Fibroblast of skin of right quadriceps (primary cell): ENCODE results near the gene KRTAP12-3.
"Not testable (repeated sequence)": the region's sequence is repeated elsewhere in the genome, so short reads cannot be mapped to it uniquely, and the experiment has no call there.

Experiments
- DNase-seq: peaks from one replicate; pipeline ENCODE4 v3.0.0-alpha.2; 2013

Gene KRTAP12-3, protein sequence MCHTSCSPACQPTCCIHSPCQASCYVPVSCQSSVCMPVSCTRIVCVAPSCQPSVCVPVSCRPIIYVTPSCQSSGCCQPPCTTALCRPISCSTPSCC

DNA sequence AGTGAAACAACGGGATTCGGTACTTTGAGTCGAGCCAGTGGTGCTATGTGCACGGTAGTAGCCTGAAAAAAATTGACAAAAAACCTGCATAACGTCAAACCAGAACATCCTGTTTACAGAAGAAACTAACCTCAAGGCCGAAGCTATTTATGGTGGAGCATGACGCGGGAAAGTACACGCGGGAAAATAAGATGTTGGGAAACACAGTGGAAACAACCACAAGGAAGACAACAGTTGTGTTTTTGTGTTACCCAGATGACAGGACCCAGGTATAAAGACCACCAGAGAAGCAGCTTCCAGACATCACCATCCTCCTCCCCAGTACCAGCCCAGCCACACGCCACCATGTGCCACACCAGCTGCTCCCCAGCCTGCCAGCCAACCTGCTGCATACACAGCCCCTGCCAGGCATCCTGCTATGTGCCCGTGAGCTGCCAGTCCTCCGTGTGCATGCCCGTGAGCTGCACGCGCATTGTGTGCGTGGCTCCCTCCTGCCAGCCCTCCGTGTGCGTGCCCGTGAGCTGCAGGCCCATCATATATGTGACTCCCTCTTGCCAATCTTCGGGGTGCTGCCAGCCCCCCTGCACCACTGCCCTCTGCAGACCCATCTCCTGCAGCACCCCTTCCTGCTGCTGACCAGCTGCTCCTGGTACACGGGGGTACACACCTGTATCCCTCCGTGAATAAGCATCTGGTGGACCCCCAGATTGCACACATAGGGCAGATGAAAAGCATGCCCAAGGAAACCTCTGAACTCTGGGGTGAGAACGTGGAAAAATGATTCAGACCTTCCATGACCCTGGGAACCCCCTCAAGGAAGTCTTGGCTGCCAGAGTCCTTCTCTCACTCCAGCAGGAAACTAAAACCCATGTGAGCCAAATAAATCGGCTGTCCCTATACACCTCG lies at the start of gene KRTAP12-3:
Gene KRTAP12-3, plus strand, starts transcription at position 298 of the 906 bp plus-strand sequence. Its CDS starts 48 bp downstream, at position 346.
- DNase-seq = no peak

DNA sequence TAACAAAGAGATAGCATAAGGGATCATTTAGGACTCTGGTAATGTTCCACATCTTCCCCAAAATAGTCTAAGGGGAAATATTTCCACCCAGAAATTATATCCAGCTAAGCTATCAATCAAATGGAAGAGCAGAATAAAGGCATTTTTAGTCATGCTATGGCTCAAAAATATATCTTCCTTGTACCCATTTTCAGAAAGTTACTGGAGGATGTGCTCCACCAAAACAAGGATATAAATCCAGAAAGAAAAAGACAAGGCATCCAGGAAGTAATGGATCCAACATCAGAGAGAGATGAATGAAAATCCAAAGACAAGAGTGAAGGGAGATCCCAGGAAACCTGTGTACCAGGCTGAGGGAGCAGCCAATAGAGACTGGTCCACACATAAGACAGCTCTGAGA lies 48.5 kb upstream of the KRTAP12-3 start:
- DNase-seq = no peak

DNA sequence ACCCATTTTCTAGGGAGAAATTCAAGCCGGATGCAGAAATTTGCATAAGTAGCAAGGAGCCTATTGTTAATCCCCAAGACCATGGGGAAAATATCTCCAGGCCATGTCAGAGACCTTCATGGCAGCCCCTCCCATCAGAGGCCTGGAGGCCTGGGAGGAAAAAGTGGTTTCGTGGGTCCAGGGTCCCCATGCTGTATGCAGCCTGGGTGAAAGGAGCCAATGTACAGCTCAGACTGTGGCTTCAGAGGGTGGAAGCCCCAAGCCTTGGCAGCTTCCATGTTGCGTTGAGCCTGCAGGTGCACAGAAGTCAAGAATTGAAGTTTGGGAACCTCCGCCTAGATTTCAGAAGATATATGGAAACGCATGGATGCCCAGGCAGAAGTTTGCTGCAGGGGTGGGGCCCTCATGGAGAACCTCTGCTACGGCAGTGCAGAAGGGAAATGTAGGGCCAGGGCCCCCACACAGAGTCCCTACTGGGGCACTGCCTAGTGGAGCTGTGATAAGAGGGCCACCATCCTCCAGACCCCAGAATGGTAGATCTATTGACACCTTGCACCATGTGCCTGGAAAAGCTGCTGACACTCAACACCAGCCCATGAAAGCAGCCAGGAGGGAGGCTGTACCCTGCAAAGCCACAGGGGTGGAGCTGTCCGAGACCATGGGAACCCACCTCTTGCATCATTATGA lies 47.4 kb upstream of the KRTAP12-3 start:
- DNase-seq = not testable (repeated sequence)

DNA sequence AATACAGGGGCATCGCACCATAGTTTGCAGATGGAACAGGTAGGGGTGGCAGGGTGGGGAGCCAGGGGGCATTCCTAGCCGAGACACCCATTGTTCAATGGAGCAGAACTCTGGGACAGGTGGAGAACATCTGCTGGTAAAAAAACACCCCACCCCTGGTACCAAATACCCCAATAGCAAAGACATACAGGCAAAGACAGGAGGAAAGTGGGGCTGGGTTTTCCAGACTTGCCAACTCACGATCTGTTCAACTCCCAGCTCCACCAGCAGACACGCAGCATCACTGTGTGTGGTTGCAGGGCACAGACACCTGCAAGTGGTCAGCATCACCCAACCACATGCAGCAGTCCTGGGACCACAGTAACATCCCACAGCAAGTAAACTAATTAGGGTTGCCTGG lies 46.2 kb upstream of the KRTAP12-3 start:
- no peak for DNase-seq

DNA sequence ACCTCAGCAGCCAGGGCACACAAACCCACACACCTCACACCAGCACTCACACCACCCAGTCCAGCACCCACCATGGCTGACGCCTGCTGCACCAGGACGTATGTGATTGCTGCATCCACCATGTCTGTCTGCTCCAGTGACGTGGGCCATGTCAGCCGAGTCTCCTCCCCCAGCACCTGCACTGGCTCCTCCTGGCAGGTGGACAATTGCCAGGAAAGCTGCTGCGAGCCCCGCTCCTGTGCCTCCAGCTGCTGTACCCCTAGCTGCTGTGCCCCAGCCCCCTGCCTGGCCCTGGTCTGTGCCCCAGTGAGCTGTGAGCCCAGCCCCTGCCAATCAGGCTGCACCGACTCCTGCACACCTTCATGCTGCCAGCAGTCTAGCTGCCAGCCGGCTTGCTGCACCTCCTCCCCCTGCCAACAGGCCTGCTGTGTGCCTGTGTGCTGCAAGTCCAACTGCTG lies 45.7 kb upstream of the KRTAP12-3 start, which contains the start of gene KRTAP10-8:
Gene KRTAP10-8, plus strand, starts transcription at position 51 of the 458 bp plus-strand sequence. Its CDS starts 22 bp downstream, at position 73.
- no peak for DNase-seq

DNA sequence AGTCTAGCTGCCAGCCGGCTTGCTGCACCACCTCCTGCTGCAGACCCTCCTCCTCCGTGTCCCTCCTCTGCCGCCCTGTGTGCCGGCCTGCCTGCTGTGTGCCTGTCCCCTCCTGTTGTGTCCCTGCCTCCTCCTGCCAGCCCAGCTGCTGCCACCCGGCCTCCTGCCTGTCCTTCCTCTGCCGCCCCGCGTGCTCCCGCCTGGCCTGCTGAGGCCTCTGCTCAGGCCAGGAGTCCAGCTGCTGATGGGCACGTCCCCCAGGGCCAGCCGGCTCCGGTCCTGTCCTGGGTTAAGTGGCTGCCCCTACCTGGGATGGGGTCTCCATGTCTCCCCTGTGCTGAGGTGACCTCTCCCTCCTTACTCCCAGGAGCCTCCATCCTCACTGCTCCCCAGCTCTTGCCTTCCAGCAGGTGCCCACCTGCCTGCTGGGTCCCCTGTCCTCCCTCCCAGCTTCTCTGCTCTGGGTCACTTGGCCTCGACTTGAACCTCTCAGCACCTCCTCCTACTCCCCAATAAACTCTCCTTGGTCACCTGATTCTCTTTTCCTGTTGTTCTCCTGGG lies 45.0 kb upstream of the KRTAP12-3 start:
- DNase-seq = no peak

DNA sequence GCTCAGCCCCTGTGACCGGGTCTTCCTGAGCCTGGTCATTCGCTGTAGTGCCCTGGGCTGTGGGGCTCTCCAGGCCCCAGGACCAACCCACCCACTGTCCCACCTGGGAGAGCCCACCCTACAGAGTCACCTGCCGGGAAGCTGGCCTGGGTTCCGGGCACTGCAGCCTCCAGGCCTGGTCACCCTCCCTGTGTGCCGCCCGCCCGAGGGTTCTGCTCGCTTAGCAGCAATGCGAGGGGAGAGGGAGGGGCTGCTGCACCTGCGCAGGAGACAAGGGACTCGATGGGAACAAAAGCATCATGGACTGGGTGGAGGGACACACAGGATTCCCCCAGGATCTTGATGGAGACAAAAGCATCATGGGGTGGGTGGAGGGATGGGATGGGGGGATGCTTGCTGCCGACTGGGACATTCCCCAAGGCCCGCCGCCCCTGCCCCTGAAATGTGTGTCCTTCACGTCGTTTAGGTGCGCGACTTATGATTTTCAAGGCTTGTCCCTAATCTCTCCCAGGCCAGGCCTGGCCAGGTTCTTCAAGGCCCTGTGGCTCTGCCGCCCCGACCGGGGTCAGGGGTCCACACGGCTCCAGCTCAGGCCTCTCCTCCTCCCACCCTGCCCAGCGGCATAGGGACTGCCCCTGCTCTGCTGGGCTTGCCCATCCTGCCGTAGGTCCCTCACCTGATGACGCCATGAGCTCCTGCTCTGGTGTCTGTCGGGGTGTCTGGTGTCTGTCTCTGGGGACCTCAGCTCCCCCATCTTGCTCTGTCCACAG lies 44.2 kb upstream of the KRTAP12-3 start:
- no peak for DNase-seq

DNA sequence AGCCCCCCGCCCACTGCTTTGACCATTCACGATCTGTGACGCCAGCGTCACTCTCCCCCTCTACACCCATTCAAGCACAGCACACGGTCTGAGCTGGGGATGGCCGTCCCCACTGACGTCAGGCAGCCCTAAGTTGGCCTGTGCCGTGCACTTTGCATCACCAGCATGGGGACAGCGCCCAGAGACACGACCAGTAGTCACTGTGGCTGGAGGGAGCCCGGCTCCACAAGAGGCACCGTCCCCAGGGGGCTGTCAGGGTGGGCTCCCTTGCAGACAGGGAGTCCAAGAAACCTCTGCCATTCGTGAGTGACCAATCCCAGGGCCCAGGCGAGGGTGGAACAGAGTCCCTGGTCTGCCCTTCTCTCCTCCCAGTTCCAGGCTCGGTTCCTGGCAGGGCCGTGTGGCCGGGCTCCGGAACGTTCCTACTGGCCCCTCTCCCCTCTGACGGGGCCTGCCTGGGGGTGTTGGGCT lies 43.5 kb upstream of the KRTAP12-3 start:
- DNase-seq = no peak

DNA sequence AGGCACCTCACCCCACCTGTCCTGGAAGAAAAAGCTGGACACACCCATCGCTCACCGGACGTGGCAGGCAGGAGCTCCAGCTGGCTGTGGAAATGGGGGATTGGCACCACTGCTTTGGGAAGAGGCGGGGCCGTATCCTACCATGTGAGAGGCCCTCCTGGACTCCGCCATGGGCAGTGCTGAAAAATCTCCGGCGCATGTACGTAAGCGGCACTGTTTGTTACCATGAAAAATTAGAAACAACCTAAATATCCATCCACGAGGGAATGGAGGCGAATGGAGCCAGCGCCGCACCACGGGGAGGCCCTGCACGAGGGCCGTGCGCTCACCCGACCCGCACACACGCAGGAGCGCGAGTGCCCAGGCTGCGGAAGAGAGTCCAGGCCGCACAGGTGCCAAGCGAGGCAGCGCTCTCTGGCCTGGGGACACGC lies 42.8 kb upstream of the KRTAP12-3 start:
- DNase-seq = no peak

DNA sequence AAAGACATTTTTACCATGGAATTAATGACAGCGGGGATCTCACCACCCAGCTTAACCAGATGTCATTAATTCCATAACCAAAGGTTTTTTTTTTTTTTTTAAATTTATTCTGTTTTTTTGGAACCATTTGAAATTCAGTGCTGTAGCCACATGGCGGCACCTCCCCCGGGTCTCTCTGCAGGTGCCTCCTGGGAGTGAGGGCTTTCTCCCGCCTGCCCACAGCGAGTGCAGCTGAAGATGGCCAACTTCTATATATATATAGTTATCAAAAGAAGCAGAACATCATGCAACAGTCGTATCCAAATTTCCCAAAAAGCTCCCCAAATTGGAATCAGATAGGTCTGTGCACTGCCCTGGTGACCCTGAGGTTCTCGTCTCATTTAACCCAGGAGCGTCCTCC lies 42.3 kb upstream of the KRTAP12-3 start:
- no peak for DNase-seq

DNA sequence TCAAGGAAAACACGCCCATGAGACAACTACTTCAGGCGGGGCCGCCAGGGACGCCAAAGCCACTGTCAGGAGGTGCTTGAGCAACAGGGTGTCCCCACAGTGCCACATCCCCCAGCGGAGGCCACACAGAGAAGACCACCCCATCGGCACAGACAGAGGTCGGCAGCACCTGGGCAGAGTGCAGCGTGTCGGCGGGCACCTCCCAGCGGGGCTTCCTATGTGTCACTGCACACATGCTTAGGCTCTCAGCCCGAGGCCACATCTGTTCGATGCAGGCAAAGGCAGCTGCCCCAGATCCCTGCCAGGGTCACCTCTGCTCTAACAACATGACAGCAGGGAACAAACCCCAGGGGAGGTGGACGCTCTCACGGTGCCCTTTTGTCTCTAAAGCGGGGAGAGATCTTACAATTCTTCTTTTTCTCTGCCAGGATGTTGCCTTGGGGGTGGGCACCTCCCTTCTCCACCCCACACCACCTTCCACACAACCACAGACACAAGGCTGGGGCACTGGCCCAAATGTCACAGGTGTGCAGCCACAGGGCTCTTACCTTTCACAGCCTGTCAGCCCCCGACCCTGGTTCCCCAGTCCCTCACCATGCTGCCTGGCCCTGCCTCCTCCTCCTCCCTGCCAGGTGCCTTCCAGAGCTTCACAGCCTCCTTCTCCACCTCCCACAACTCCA lies 41.7 kb upstream of the KRTAP12-3 start:
- DNase-seq = no peak

DNA sequence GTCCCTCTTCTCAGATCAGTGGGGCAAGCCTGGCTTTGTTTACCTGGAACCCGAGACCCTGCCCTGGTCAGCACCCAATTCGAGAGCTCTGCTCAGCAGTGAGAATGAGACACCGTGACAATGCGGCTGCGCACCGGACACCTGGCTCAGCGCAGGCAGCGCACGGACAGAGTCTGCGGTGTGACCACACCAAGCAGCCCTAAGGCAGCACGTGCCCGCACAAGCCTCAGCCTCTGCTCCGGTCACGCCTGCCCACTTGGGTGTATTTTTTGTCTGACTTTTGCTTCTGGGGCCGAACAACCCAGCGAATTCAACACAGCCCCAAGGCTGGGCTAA lies 41.2 kb upstream of the KRTAP12-3 start:
- DNase-seq = no peak

DNA sequence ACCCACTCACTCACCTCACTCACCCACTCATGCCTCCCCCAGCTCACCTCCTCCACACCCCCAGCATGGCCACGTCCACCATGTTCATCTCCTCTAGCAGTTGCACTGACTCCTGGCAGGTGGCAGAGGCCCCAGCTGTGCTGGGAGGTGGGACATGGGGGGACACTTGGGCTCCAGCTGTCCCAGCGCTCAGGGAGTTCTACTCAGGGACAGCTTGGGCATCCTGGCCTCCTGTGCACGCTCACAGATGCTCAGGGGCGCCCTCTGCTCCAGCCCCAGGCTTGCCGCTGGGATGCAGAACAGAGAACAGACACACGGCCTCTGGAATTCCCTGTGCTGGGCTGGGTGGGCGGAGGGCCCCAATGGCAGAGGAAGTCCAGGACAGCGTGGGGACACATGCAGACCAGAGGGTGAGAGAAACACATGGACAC lies 40.6 kb upstream of the KRTAP12-3 start:
- DNase-seq = no peak

DNA sequence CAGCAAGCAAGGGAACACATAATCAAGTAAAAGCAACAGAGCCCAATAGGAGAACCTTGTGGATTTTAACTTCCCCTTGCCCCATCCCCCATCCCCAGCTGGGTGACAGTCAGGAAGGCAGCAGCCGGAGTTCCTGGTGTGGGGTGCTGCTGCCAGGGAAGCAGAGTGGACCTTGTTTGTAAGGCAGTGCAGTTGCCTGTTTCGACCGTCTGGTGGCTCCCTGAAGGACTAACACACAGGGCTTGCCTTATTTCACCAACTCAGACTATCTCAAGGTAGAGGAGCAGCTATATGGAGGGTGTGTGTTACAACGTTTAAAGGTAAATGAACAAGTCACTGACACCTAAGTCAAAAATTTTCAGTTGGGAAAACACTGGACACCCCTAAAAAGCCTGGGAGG lies 39.2 kb upstream of the KRTAP12-3 start:
- no peak for DNase-seq

DNA sequence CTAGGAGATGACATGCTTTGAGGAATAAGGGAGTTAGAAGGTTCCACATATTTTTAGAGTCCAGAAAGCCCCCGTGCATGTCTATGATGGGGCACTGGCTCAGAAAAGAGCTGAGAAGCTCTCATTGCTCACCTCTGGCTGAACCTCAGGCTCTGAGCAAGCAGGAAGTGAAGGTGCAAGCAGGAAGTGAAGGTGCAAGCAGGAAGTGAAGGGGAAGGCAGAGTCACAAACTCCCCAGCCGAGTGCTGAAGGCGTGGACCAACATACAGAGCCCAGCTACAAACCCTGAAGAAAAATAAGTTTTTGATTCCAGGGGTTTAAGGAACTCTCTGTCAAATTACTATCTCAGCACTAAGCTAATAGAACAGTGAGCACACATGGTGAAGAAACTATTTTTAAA lies 38.8 kb upstream of the KRTAP12-3 start:
- no peak for DNase-seq

DNA sequence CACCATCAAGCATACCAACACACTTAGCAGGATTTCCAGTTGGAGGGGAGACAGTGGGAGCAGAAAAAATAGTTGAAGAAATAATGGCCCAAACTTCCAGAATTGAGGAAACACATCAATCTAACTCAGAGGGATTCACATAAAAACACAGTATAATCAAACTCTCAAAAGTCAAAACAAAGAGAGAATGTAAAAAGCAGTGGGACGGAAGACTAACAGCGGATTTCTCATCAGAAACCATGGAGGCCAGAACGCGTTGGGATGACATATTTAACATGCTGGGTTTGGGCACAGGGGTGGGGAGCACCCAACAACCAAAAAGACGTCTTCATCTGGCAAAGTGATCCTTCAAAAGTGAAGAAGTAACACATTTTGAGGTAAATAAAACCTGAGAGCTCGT lies 37.8 kb upstream of the KRTAP12-3 start:
- no peak for DNase-seq

DNA sequence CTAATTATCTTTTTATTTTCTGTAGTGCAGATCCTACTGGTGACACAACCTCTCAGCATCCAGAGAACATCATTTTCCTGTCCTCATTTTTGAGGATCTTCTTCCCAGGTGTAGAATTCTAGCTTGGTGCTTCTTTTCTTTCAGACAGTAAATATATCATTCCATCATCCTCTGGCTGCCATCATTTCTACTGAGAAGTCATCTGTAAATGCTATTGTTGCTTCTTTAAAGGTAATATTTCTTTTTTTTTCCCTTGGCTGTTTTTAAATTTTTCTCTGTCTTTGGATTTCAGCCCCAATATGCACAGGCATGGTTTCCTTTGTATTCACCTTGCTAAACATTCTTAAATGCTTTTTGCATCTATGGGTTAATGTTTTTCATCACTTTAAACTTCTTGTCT lies 34.2 kb upstream of the KRTAP12-3 start:
- DNase-seq = no peak

DNA sequence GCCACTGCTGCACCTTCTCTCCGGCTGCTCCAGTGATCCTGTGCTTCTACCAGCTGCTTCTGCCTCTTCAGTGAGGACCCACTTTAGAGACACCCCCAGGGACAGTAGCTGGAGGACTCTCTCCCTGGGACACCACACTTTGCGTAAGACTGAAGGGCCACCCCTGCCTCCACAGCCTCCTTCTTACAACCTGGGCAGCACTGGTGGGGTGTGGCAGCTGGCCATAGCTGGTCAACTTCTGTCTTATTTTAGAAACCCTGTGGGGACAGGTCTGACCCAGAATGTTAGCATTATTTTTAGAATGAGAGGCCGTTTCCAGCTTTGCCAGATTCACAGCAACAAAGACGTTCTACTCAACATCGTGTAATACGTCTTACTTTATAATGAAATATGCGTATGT lies 32.0 kb upstream of the KRTAP12-3 start:
- DNase-seq = no peak

DNA sequence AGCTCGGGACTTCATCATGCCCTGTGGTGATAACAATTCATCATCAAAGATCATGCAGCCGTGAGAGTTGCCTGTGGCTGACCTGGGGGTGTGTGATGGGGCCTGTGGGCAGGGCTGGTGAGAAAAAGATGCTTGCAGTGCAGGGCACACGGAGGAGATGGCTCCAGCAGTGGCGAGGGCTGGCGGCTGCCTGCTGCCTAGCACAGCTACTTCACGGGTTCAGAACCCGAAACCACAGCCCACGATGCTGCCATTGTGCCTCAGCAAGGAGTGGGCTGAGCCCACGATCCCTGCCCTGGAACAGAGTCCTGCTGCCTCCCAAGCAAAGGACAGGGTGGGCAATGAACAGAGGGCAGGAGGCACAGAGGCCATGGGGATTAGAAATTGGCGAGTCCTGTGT lies 31.5 kb upstream of the KRTAP12-3 start:
- no peak for DNase-seq

DNA sequence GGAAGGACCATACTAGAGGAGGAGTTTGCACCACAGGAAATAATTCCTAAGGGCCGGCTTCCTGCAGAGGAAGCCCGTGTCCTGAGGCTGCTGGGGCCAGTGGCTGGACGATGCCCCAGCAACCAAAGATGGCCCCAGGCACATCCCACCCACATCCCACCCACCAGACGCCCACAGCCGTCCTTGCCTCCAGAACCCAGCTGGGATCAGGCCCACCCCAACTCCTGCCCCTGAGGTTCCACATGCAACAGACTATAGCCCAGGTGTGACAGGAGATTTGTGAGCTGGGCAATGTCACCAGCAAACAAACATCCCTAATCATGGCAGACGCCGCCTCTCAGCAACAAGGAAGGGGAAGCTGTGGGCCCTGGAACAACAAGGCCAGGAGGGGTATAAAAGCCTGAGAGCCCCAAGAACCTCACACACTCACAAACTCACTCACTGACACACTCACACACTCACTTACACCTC lies 31.0 kb upstream of the KRTAP12-3 start, which contains the start of gene KRTAP10-9:
Gene KRTAP10-9, plus strand, starts transcription at position 421 of the 471 bp plus-strand sequence. CDS start 79 bp downstream, outside the sequence.
- DNase-seq = no peak

DNA sequence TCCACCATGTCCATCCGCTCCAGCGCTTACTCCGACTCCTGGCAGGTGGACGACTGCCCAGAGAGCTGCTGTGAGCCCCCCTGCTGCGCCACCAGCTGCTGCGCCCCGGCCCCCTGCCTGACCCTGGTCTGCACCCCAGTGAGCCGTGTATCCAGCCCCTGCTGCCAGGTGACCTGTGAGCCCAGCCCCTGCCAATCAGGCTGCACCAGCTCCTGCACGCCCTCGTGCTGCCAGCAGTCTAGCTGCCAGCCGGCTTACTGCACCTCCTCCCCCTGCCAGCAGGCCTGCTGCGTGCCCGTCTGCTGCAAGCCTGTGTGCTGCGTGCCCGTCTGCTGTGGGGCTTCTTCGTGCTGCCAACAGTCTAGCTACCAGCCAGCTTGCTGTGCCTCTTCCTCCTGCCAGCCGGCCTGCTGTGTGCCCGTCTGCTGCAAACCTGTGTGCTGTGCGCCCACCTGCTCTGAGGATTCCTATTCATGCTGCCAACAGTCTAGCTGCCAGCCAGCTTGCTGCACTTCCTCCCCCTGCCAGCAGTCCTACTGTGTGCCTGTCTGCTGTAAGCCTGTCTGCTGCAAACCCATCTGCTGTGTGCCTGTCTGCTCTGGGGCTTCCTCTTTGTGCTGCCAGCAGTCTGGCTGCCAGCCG lies 30.4 kb upstream of the KRTAP12-3 start:
- not testable (repeated sequence) for DNase-seq
